IPS-NIHi7 (cell line): ENCODE measurements around the gene EPC1.
A peak's percentile ranks its signal among the peaks of the same experiment; 100 is the strongest.
"Not testable (repeated sequence)": the region's sequence is repeated elsewhere in the genome, so short reads cannot be mapped to it uniquely, and the experiment has no call there.

ENCODE experiments used
- DNase-seq: peaks from one replicate; pipeline ENCODE4 v3.0.0; 2012; ENCODE audit warnings: mixed read lengths; ENCODE audit errors: extremely low spot score

EPC1 gene

GRCh38 chr10:32279795-32280194, 67.2 kb downstream of the EPC1 start:
- no peak for DNase-seq

GRCh38 chr10:32273336-32273735, 73.6 kb downstream of the EPC1 start:
- no peak for DNase-seq

DNA sequence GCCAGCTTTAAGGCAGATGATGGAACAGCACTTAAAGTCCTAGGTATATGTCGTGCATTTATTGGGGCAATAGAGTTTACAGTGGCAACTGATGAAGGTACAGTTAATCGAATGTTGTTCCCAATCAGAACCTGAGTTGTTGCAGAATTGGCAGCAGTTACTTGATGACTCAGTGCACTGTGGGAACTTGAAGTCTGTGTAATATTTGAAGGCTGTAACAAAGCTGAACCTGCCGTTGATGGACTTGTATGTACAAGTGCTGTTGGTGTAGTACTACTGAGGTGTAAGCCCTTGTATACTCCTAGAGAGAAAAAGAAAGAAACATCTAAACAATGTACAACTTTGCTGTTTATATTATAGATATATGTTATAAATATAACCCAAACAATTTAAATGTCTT, 75.3 kb downstream of the EPC1 start:
- no peak for DNase-seq

- no peak for DNase-seq
Observed at GRCh38 chr10:32269343-32270100, 77.4 kb downstream of the EPC1 start.

- no peak for DNase-seq
Observed at GRCh38 chr10:32268788-32269187, 78.2 kb downstream of the EPC1 start.

- DNase-seq = peak; percentile 75
Observed at GRCh38 chr10:32266979-32267378, 80.0 kb downstream of the EPC1 start.

GRCh38 chr10:32266566-32266965, 80.4 kb downstream of the EPC1 start:
- no peak for DNase-seq

DNA sequence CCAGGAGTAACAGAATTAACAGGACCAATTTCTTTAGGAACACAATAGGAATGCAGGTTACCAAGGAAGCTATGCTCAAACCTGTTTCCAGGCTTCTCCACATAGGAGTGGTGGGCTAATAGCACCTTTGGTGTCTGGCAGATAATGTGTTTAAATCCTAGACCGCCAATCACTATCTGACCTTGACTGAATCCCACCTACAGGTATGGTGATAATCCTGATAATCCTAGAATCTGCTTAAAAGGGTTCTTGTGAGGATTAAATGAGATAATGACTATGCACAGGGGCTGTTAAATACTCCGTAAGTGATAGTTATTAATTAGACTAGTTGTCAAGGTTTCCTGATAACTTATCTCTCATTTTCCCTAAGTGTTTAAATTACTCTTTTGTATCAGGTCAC, 81.2 kb downstream of the EPC1 start:
- no peak for DNase-seq

DNA sequence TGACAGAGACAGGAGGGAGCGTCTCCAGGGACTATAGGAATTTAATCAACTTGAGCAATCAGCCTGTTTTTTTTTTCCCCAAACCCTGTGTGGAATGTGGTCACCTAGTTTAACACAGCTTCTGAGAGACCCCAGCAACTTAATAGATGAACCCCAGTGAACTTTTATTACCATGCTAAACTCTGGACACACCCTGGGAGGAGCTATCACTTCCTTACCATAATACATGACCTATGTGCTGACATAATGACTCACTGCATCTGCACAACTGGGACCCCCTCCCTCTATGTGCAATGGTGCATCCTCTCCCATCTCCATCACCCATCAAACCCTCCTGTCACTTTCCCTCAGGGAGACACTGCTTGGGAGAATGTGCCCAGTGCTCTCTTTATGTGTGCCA, 83.7 kb downstream of the EPC1 start:
- no peak for DNase-seq

- no peak for DNase-seq
Observed at GRCh38 chr10:32259551-32259950, 87.4 kb downstream of the EPC1 start.

GRCh38 chr10:32256613-32257437, 90.1 kb downstream of the EPC1 start:
- DNase-seq = peak; percentile 74

DNA sequence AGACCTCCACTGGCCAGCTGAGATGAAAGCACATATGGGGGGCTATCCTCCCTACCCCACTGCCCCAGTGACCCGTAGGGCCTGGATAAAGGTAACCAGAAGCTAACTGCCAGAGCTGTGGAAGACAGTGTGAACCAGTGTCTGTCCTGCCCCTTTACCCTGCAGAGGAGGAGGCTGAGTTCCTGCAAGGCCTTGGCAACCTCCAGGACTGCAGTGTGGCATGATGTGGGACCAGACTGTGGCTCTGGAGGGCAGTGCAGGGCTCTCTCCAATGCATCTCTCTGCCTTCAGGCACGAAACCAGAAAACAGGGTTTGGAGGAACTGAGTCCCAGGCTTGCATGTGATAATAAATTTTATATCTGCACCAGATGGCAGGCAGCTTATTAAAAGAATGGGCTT, 93.1 kb downstream of the EPC1 start:
- DNase-seq = no peak

GRCh38 chr10:32253276-32253675, 93.7 kb downstream of the EPC1 start:
- DNase-seq = peak; percentile 48

- DNase-seq = not testable (repeated sequence)
Observed at GRCh38 chr10:32250489-32250888, 96.5 kb downstream of the EPC1 start.

GRCh38 chr10:32246685-32247084, 100.3 kb downstream of the EPC1 start:
- no peak for DNase-seq

DNA sequence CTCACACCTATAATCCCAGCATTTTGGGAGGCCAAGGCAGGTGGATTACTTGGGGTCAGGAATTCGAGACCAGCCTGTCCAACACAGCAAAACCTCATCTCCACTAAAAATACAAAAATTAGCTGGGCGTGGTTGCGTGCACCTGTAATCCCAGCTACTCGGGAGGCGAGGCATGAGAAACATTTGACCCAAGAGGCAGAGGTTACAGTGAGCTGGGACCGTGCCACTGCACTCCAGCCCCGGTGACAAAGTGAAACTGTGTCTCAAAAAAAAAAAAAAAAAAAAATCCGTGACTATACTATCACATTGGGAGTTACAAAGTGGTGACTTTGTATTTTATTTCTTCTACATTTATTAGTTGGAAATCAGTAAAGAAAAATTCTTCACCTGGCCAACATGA, 101.2 kb downstream of the EPC1 start:
- no peak for DNase-seq

- DNase-seq = no peak
Observed at GRCh38 chr10:32244421-32245207, 102.3 kb downstream of the EPC1 start.

DNA sequence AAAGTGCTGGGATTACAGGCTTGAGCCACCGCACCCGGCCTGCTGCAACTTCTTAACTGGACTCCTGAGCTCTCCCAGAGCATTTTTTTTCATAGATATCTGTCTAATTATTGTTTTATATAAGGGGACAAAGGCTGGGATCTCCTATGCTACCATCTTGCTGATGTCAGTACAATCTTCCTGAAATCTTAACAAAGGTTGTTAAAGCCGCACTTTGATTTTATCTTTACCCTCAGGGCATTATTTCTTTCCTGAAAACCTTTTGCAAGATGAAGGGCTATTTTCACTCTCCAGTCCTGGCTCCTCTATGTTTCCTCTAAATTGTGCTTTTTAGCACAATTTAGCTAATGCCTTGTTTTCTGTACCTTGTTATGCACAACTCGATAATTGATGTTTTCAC, 102.9 kb downstream of the EPC1 start:
- no peak for DNase-seq

GRCh38 chr10:32241946-32242345, 105.0 kb downstream of the EPC1 start:
- no peak for DNase-seq

GRCh38 chr10:32240471-32240870, 106.5 kb downstream of the EPC1 start:
- DNase-seq = no peak

GRCh38 chr10:32239769-32240168, 107.2 kb downstream of the EPC1 start:
- no peak for DNase-seq

DNA sequence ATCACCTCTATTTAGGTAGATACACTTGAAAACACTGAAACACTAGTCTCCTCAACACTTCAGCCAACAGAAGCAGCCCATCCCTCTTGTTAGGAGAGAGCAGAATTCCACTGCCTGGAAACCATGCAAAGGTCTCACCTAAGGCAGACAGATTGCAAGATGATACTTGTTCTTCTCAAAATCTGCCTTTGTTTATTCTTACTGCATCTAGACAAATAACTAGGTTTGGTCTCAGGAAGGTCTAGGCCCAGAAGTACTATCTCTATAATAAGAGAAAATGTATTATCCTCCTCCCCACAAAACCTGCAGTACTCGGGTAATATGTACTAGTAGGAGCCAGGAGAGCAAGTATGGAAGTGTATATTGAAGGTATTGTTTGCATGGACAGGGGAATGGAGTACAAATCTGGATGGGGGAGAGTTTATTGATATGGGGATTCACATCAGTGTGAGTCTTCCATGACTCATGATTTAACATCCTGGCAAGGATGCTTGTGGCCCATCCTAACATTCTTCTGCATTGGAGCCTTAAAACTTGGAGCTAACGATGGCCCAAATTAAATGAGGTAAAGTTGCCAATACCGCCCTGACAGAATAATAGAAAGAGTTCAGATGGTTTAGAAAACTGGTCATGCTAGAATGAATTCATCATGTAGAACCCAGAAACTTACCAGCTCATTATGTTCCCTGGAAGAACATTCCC, 109.2 kb downstream of the EPC1 start:
- no peak for DNase-seq
